ENCODE data around the gene TWF2.

The TWF2 gene

GRCh38 chr3:52221563-52222318 lies 17.2 kb downstream of the TWF2 start:
- no peak for DNase-seq

- no peak for DNase-seq
Measured at GRCh38 chr3:52221141-52221562, 17.8 kb downstream of the TWF2 start.

GRCh38 chr3:52220380-52221026 lies 18.5 kb downstream of the TWF2 start:
- DNase-seq = peak; percentile 95

GRCh38 chr3:52218937-52219650 lies 19.9 kb downstream of the TWF2 start:
- peak; percentile 71 for DNase-seq

- no peak for DNase-seq
Measured at GRCh38 chr3:52218454-52218853, 20.5 kb downstream of the TWF2 start.

GRCh38 chr3:52218026-52218425 lies 20.9 kb downstream of the TWF2 start:
- DNase-seq = no peak

GRCh38 chr3:52217409-52217805 lies 21.6 kb downstream of the TWF2 start:
- DNase-seq = no peak

GRCh38 chr3:52216585-52217408 lies 22.2 kb downstream of the TWF2 start:
- DNase-seq = no peak

GRCh38 chr3:52215351-52215750 lies 23.6 kb downstream of the TWF2 start:
- no peak for DNase-seq

- no peak for DNase-seq
Measured at GRCh38 chr3:52213901-52214300, 25.1 kb downstream of the TWF2 start.

- no peak for DNase-seq
Measured at GRCh38 chr3:52213005-52213404, 26.0 kb downstream of the TWF2 start.

GRCh38 chr3:52211268-52211891 lies 27.6 kb downstream of the TWF2 start:
- no peak for DNase-seq

GRCh38 chr3:52210550-52211046 lies 28.4 kb downstream of the TWF2 start:
- no peak for DNase-seq

GRCh38 chr3:52210037-52210436 lies 28.9 kb downstream of the TWF2 start:
- no peak for DNase-seq

- no peak for DNase-seq
Measured at GRCh38 chr3:52208556-52208955, 30.4 kb downstream of the TWF2 start.

GRCh38 chr3:52205727-52206372 lies 33.1 kb downstream of the TWF2 start:
- DNase-seq = no peak

GRCh38 chr3:52204337-52205073 lies 34.5 kb downstream of the TWF2 start:
- no peak for DNase-seq

- DNase-seq = no peak
Measured at GRCh38 chr3:52203701-52204100, 35.3 kb downstream of the TWF2 start.

- DNase-seq = no peak
Measured at GRCh38 chr3:52202384-52203077, 36.4 kb downstream of the TWF2 start.

- no peak for DNase-seq
Measured at GRCh38 chr3:52200981-52201679, 37.8 kb downstream of the TWF2 start.

Data from eye (tissue), 1 donor.